K562 (cell line): Measurements from ENCODE around the gene OR2V2. TPM values are rescaled to one million over a fixed set of nuclear protein-coding genes. Genes with fewer than 3 reads are reported as not detected.

Source experiments
- ATAC-seq: fragments of 200-7000 bp; cut with Tn5 transposase; 3 replicates; pipeline ENCODE4 v1.9.1; 2020; ENCODE audit warnings: moderate library complexity
- BruUV-seq: library from RNA; stranded (reverse); fragments of 400-500 nt; replicated peaks from 2 replicates; lab custom pipeline; 2021; lab: Mats Ljungman, UMichigan
- CTCF ChIA-PET: fragments of 300-600 bp; formaldehyde crosslinking; extraction: SDS; loops from one replicate; lab custom pipeline; 2021; ENCODE audit warnings: low intra/inter-chr PET ratio; lab: Yijun Ruan, JAX
- POLR2A ChIA-PET: fragments of 300-600, 350-650 bp; sonication (Branson Sonifier 250); formaldehyde crosslinking; extraction: SDS; loops from one replicate; lab custom pipeline; 2021; ENCODE audit warnings: antibody characterized with exemption, inconsistent platforms; lab: Yijun Ruan, JAX
- DNase-seq, 4 experiments: peaks; one replicate each; pipeline versions ENCODE4 v3.0.0 to v3.0.0-alpha.2; 2011 to 2018; ENCODE audit warnings: low spot score in 3 of 4, mixed read lengths in 3 of 4; ENCODE audit errors: extremely low read depth in 1 of 4
- FAIRE-seq: peaks from 2 replicates; lab custom pipeline; 2011; peaks lifted over from hg19 to GRCh38; lab: Jason Lieb, UNC
- H2AFZ ChIP-seq: 2 replicates; pipeline ENCODE4 v1.6.0; 2011; ENCODE audit warnings: low read depth, low read length, control low read depth, inconsistent platforms
- H3K27ac ChIP-seq: fragments of 200-600 bp; 3 replicates; pipeline ENCODE4 v1.8.0; 2011; ENCODE audit warnings: low read depth, mild to moderate bottlenecking, control low read depth, inconsistent platforms, low read length, moderate library complexity, mixed read lengths; ENCODE audit errors: extremely low read depth
- H3K27me3 ChIP-seq, 2 experiments: fragments of 300-600 bp in 1 of 2; 2 replicates in 1 of 2; 3 replicates in 1 of 2; pipeline versions ENCODE4 v1.6.0 to v1.8.0; 2011; ENCODE audit warnings: inconsistent platforms in 2 of 2, low read length in 2 of 2, mild to moderate bottlenecking in 1 of 2, mixed read lengths in 1 of 2, moderate library complexity in 1 of 2; ENCODE audit not compliant: control insufficient read depth in 2 of 2, insufficient read depth in 2 of 2
- H3K36me3 ChIP-seq: fragments of 300-600 bp; 3 replicates; pipeline ENCODE4 v1.8.0; 2011; ENCODE audit warnings: mild to moderate bottlenecking, low read length, inconsistent platforms; ENCODE audit not compliant: control insufficient read depth, insufficient read depth
- H3K4me1 ChIP-seq, 2 experiments: fragments of 200-600 bp in 1 of 2; replicated peaks in 1 of 2; 2 replicates in 1 of 2; 3 replicates in 1 of 2; pipeline versions ENCODE4 v1.5.1 to v1.8.0; 2011; ENCODE audit warnings: inconsistent platforms in 2 of 2, low read length in 2 of 2, mild to moderate bottlenecking in 1 of 2, mixed read lengths in 1 of 2, moderate library complexity in 1 of 2; ENCODE audit not compliant: control insufficient read depth in 2 of 2, insufficient read depth in 2 of 2
- H3K4me2 ChIP-seq: 2 replicates; pipeline ENCODE4 v1.6.1; 2011; ENCODE audit warnings: low read length, control low read depth, inconsistent platforms, mixed read lengths; ENCODE audit not compliant: insufficient read depth
- H3K4me3 ChIP-seq: fragments of 200-600 bp; sonication (generic), shearing (Covaris generic); 2 replicates; pipeline ENCODE4 v1.5.1; 2016; ENCODE audit warnings: control low read depth, inconsistent platforms
- H3K79me2 ChIP-seq: fragments of 200-600 bp; 3 replicates; pipeline ENCODE4 v1.8.0; 2011; ENCODE audit warnings: low read length, inconsistent platforms; ENCODE audit not compliant: control insufficient read depth, insufficient read depth
- H3K9ac ChIP-seq, 2 experiments: 2 replicates each; pipeline versions ENCODE4 v1.6.0 to v1.6.1; 2011; ENCODE audit warnings: low read depth in 2 of 2, low read length in 2 of 2, control low read depth in 1 of 2, inconsistent platforms in 1 of 2, mild to moderate bottlenecking in 1 of 2, mixed read lengths in 1 of 2; ENCODE audit not compliant: insufficient read depth in 1 of 2
- H3K9me1 ChIP-seq: one replicate; pipeline ENCODE4 v1.6.0; 2011; ENCODE audit warnings: inconsistent platforms, mild to moderate bottlenecking, low read length, moderate library complexity; ENCODE audit not compliant: control insufficient read depth, insufficient read depth
- H3K9me3 ChIP-seq: replicated peaks from 2 replicates; pipeline ENCODE4 v1.5.1; 2011; ENCODE audit warnings: low read depth, low read length, inconsistent platforms; ENCODE audit not compliant: control insufficient read depth, insufficient read depth
- H4K20me1 ChIP-seq: replicated peaks from 2 replicates; pipeline ENCODE4 v1.6.1; 2011; ENCODE audit warnings: low read length, inconsistent platforms, mixed read lengths; ENCODE audit not compliant: control insufficient read depth, insufficient read depth
- POLR2G ChIP-seq: fragments of 200-400 bp; formaldehyde crosslinking; IDR thresholded peaks from 2 replicates; pipeline ENCODE4 v1.6.1; 2017; ENCODE audit warnings: low read depth, mild to moderate bottlenecking, antibody characterized with exemption, low read length, moderate library complexity
- WGBS: fragments of 100-300 bp; shearing (Covaris generic); methylation state at CpG from one replicate; pipeline ENCODE4 v1.1.6; 2016; ENCODE audit warnings: low coverage, mixed read lengths; ENCODE audit not compliant: insufficient coverage; ENCODE audit errors: missing lambda C conversion rate; 5-methylcytosine and 5-hydroxymethylcytosine counted together
- in situ Hi-C: fragments of 300-500 bp; cut with MboI; formaldehyde crosslinking; loops from 4 replicates; pipeline ENCODE4 v1.15.0; 2018; ENCODE audit warnings: inconsistent platforms, mixed read lengths
- intact Hi-C: fragments of 100-400 bp; cut with micrococcal nuclease; formaldehyde crosslinking; loops from 2 replicates; pipeline ENCODE4 v1.14.2; 2022
- polyA plus RNA-seq, 8 experiments: library from polyadenylated mRNA; depleted of rRNA in 4 of 8; stranded (reverse) in 5 of 8; unstranded in 3 of 8; fragments of >200 nt; fragmentation: Nextera tagmentation in 2 of 8; fragmentation: Illumina TruSeq in 1 of 8; extraction: Ambion mirVana in 2 of 8; extraction: Trizol in 1 of 8; gene quantifications; 2 replicates each; pipeline versions ENCODE4 v1.2.1 to v1.2.3, GENCODE V29; 2011 to 2014; ENCODE audit warnings: inconsistent platforms in 1 of 8, missing spikeins in 1 of 8
- total RNA-seq, 7 experiments: library from RNA; depleted of rRNA in 6 of 7; stranded (reverse); fragments of >200 nt in 6 of 7; fragmentation: Illumina TruSeq in 2 of 7; extraction: Trizol in 2 of 7; gene quantifications; 2 replicates each; pipeline versions ENCODE4 v1.2.1 to v1.2.3, GENCODE V29; 2011 to 2021; ENCODE audit warnings: low replicate concordance in 1 of 7
- TF ChIP-seq, protein P1 (sequence below): sonication (generic); formaldehyde crosslinking; IDR thresholded peaks from 2 replicates; pipeline ENCODE4 v1.8.1; 2023; ENCODE audit warnings: mild to moderate bottlenecking, missing genetic modification reagents
- TF ChIP-seq, protein P2 (sequence below): sonication (generic); formaldehyde crosslinking; IDR thresholded peaks from 2 replicates; pipeline ENCODE4 v1.9.0; 2022; ENCODE audit warnings: mild to moderate bottlenecking, missing genetic modification reagents

OR2V2 gene
- total and polyA plus RNA-seq, 9 of the 15 experiments (the other 6 are each of a cell fraction or from before 2014, with no cell fraction given) = 0.01 TPM; not detected in 8

DNA sequence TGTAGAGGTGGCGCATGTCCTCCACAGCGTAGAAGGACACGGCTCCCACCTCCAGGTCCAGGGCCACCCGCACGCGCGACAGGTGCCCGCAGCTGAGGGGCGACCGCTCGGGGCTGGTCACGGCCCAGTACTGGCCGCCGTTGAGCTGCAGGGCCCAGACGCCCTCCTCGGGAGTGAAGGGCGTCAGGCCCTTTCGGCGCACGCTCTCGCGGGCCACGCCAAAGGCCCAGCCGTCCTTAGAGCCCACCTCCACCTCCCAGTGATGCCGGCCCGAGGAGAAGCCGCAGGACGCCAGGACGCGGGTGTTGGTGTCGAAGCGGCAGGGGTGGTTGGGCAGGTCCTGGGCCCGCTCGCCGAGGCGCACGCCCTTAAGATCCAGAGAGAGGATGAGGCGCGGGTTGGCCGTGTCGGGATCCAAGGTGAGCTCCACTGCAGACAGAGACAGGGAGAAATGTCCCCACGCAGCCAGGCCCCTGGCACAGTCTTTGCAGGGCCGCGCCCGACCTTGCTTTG, 47.9 kb downstream of the OR2V2 start:
- in situ Hi-C loops = no loop called here
- Histone ChIP-seq H3K9me1 (no peaks in the 10 kb centered on the region), H2AFZ (no peak overlapping the region), H3K4me2 (no peak overlapping the region), H3K27ac (no peak overlapping the region), H3K27me3 (no peaks in the 10 kb centered on the region), H3K36me3 (no peaks in the 10 kb centered on the region; the same call in 2 of the 3 replicates), H3K4me3 (no peak overlapping the region), H3K9ac (peak overlapping the region in 1 of 2 experiments; percentile 77; a peak in 2 of 4 replicates), H3K9me3 (no peaks in the 10 kb centered on the region), H4K20me1 (no peaks in the 10 kb centered on the region), H3K79me2 (peaks cover 13% of the 10 kb centered on the region)
- ChIA-PET POLR2A (no interaction called here), CTCF (no interaction called here)
- no peak for FAIRE-seq
- ATAC-seq = no peak
- DNase-seq = no peak
- TF ChIP-seq, protein P1, sequence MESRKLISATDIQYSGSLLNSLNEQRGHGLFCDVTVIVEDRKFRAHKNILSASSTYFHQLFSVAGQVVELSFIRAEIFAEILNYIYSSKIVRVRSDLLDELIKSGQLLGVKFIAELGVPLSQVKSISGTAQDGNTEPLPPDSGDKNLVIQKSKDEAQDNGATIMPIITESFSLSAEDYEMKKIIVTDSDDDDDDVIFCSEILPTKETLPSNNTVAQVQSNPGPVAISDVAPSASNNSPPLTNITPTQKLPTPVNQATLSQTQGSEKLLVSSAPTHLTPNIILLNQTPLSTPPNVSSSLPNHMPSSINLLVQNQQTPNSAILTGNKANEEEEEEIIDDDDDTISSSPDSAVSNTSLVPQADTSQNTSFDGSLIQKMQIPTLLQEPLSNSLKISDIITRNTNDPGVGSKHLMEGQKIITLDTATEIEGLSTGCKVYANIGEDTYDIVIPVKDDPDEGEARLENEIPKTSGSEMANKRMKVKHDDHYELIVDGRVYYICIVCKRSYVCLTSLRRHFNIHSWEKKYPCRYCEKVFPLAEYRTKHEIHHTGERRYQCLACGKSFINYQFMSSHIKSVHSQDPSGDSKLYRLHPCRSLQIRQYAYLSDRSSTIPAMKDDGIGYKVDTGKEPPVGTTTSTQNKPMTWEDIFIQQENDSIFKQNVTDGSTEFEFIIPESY (CRISPR knock-in tag) = peak; percentile 87
- TF ChIP-seq, protein P2, sequence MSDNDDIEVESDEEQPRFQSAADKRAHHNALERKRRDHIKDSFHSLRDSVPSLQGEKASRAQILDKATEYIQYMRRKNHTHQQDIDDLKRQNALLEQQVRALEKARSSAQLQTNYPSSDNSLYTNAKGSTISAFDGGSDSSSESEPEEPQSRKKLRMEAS (CRISPR knock-in tag) = 0 out of 2 replicates have a peak, but pooled peaks have one; percentile 13
- TF ChIP-seq POLR2G = no peak
- TF ChIP-seq, all 486 proteins: peak for 2
- intact Hi-C loops = no loop called here
- no TSS peak for BruUV-seq
- H3K4me1 ChIP-seq = peaks cover 32 to 64% of the 10 kb centered on the region in 2 experiments; a peak in 4 of 5 replicates
- WGBS = 95% methylated on average over 27 of the region's 45 CpGs
